Thoracic aorta (tissue), 2 donors: ENCODE results near the gene LCE3B. TPM values are rescaled to one million over a fixed set of nuclear protein-coding genes. Genes with fewer than 3 reads are reported as not detected.

Experiments used
- ATAC-seq: fragments of 150-250 bp; one replicate; pipeline ENCODE4 v1.8.0; 2017; ENCODE audit warnings: low read depth; ENCODE audit not compliant: insufficient number of reproducible peaks, low FRiP score
- DNase-seq: peaks from one replicate; pipeline ENCODE4 v3.0.0-alpha.2; 2020; ENCODE audit warnings: low spot score
- H3K27ac ChIP-seq, 2 donors: fragments of 200-600 bp; sonication (generic); 1 replicate in 1 of 2; 2 replicates in 1 of 2; pipeline ENCODE4 v1.5.1; 2016; ENCODE audit warnings: mild to moderate bottlenecking in 2 of 2, moderate library complexity in 2 of 2
- H3K27me3 ChIP-seq: fragments of 200-600 bp; sonication (generic); replicated peaks from 2 replicates; pipeline ENCODE4 v1.6.0; 2016; ENCODE audit warnings: mild to moderate bottlenecking; ENCODE audit not compliant: insufficient read depth
- H3K36me3 ChIP-seq: fragments of 200-600 bp; sonication (generic); one replicate; pipeline ENCODE4 v1.5.1; 2016
- H3K4me1 ChIP-seq, 2 donors: fragments of 200-600 bp; sonication (generic); 1 replicate in 1 of 2; 2 replicates in 1 of 2; pipeline versions ENCODE4 v1.5.1 to v1.6.0; 2016; ENCODE audit warnings: low read depth in 2 of 2, mild to moderate bottlenecking in 1 of 2; ENCODE audit not compliant: control insufficient read depth in 1 of 2
- H3K4me3 ChIP-seq: fragments of 200-600 bp; sonication (generic); 2 replicates; pipeline ENCODE4 v1.5.1; 2016; ENCODE audit warnings: mild to moderate bottlenecking
- H3K9me3 ChIP-seq: fragments of 200-600 bp; sonication (generic); 2 replicates; pipeline ENCODE4 v1.5.1; 2016
- total RNA-seq, 2 donors: library from RNA; depleted of rRNA; stranded (reverse); fragments of >200 nt; gene quantifications; one replicate each; pipeline versions ENCODE4 v1.1.0 to v1.2.3, GENCODE V29; 2016
- TF ChIP-seq, protein P1 (sequence below): fragments of 200-600 bp; sonication (generic); IDR thresholded peaks from one replicate; pipeline ENCODE4 v1.5.1; 2019; ENCODE audit warnings: antibody characterized with exemption

The LCE3B gene
- total RNA-seq, 2 donors from 2014 or later: not detected

DNA sequence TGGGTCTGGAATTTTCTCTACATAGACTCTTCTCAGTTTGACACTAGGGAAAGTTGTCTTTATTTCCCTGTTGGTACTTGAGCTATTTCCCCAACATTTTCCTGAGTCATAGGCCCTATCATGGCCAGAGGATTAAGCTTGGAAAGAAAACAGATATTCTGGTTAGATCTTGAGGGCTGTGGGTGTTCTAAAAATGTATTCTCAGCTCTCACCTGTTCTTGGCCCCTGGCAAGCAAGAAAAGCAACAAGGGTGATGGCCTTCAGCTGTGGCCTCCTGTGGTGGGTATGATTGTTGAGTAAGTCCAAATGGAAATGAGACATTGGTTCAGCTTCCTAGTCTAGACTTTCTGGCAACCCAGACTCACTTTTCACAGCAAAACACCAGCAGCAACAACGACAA, 26.7 kb downstream of the LCE3B start:
- Histone ChIP-seq H3K27ac (no peak overlapping the region), H3K27me3 (no peaks in the 10 kb centered on the region), H3K9me3 (no peaks in the 10 kb centered on the region), H3K4me3 (no peak overlapping the region), H3K4me1 (no peaks in the 10 kb centered on the region), H3K36me3 (no peaks in the 10 kb centered on the region)
- ATAC-seq (no peak), DNase-seq (no peak)
- TF ChIP-seq, protein P1, sequence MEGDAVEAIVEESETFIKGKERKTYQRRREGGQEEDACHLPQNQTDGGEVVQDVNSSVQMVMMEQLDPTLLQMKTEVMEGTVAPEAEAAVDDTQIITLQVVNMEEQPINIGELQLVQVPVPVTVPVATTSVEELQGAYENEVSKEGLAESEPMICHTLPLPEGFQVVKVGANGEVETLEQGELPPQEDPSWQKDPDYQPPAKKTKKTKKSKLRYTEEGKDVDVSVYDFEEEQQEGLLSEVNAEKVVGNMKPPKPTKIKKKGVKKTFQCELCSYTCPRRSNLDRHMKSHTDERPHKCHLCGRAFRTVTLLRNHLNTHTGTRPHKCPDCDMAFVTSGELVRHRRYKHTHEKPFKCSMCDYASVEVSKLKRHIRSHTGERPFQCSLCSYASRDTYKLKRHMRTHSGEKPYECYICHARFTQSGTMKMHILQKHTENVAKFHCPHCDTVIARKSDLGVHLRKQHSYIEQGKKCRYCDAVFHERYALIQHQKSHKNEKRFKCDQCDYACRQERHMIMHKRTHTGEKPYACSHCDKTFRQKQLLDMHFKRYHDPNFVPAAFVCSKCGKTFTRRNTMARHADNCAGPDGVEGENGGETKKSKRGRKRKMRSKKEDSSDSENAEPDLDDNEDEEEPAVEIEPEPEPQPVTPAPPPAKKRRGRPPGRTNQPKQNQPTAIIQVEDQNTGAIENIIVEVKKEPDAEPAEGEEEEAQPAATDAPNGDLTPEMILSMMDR: no peak

DNA sequence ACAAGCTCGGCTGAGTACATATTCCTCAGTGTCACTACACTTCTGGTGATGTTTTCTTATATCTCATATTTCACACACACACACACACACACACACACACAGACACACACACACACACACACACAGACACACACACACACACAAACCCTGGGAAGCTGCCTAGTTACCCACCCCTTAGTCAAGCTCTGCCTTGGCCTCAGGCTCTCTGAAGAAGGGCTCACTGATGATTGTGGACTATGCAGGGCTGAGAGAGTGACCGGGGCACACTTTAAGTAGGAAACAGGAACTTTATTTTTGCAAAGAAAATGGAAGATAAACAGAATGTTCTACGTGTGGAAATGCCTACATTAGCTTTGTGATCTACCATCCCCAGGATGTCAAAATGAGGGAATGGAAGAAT, 30.3 kb downstream of the LCE3B start:
- TF ChIP-seq, protein P1: no peak
- no peaks in the 10 kb centered on the region for H3K9me3 ChIP-seq
- H3K27me3 ChIP-seq: no peaks in the 10 kb centered on the region
- DNase-seq: no peak
- no peaks in the 10 kb centered on the region for H3K4me1 ChIP-seq
- no peaks in the 10 kb centered on the region for H3K36me3 ChIP-seq
- H3K27ac ChIP-seq: no peak overlapping the region
- H3K4me3 ChIP-seq: no peak overlapping the region
- ATAC-seq: no peak

DNA sequence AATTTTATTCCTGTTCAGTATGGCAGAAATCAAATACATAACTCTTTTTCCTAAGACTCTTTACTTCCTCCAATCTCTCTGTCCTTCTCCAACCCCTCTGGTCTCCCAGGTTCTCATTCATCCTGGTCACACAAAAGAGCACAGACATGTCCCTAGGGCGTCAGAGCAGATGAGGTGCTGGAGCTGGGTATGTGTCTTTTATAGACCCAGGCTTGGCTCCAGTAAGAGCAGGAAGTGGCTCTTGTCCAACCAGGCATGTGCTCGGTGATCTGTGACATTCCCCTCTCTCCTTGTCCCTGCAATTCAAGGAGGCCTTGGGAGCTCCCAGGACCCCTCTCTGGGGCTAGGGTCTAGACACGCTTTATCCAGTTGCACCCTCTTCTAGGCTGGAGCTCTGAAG, 31.5 kb downstream of the LCE3B start:
- no peaks in the 10 kb centered on the region for H3K27me3 ChIP-seq
- H3K4me1 ChIP-seq: no peaks in the 10 kb centered on the region
- H3K9me3 ChIP-seq: no peaks in the 10 kb centered on the region
- no peak for DNase-seq
- H3K4me3 ChIP-seq: no peak overlapping the region
- no peaks in the 10 kb centered on the region for H3K36me3 ChIP-seq
- TF ChIP-seq, protein P1: no peak
- H3K27ac ChIP-seq: no peak overlapping the region
- ATAC-seq: no peak

DNA sequence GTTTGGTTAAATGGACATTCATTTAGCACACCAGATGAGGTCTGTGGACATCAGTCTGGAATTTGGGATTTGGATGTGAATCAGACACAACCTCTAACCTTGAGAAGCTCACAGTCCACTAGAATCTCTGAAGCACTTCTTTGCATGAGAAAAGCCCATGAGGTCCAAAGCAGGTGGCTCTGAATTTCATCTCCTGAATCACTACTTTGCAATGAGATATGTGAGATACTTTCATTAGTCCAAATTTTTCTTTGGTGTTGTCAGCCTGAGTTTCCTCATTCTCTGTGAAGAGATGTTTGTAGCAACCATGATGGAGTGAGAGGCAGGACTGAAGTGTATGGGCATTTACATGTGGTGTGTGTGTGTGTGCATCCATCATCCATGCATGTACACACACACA, 33.0 kb downstream of the LCE3B start:
- H3K27me3 ChIP-seq: no peaks in the 10 kb centered on the region
- no peak overlapping the region for H3K4me3 ChIP-seq
- DNase-seq (no peak), ATAC-seq (no peak)
- H3K27ac ChIP-seq: no peak overlapping the region
- no peaks in the 10 kb centered on the region for H3K9me3 ChIP-seq
- TF ChIP-seq, protein P1: no peak
- no peaks in the 10 kb centered on the region for H3K4me1 ChIP-seq
- no peaks in the 10 kb centered on the region for H3K36me3 ChIP-seq

DNA sequence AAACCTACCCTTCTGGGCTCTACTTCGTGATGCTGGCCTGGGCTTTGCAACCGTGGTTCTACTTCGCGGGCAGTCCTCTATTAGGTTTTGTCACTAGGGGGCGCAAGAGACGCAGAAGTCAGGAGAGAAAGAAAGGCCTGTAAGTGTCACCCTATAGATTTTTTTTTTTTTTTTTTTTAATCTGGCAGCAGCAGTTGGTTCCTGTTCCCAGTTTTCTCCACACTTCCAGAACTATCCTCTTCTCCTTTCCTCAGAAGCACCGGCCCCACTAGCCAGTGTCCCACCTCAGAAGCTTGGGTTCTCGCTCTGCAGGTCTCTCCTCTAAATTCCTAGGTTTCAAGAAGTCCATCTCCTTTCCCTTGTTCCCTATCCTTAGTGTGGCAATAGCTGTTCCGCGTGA, 40.5 kb downstream of the LCE3B start:
- TF ChIP-seq, protein P1: no peak
- H3K9me3 ChIP-seq: no peaks in the 10 kb centered on the region
- ATAC-seq (no peak), DNase-seq (no peak)
- no peak overlapping the region for H3K4me3 ChIP-seq
- peaks cover 0 to 4% of the 10 kb centered on the region in 2 donors for H3K4me1 ChIP-seq
- no peak overlapping the region for H3K27ac ChIP-seq
- H3K36me3 ChIP-seq: no peaks in the 10 kb centered on the region
- H3K27me3 ChIP-seq: no peaks in the 10 kb centered on the region
